ENCODE results near the gene ZNF764.
"Not testable (repeated sequence)": the region's sequence is repeated elsewhere in the genome, so short reads cannot be mapped to it uniquely, and the experiment has no call there.

ZNF764 gene

GRCh38 chr16:30543067-30543466 lies 15.1 kb downstream of the ZNF764 start:
- no peak for DNase-seq

GRCh38 chr16:30541502-30542329 lies 16.5 kb downstream of the ZNF764 start:
- no peak for DNase-seq

GRCh38 chr16:30540916-30541464 lies 17.2 kb downstream of the ZNF764 start:
- DNase-seq: not testable (repeated sequence)

- not testable (repeated sequence) for DNase-seq
These were observed 18.1 kb downstream of the ZNF764 start for GRCh38 chr16:30539986-30540526.

GRCh38 chr16:30539000-30539964 lies 18.9 kb downstream of the ZNF764 start:
- DNase-seq: no peak

- not testable (repeated sequence) for DNase-seq
These were observed 21.7 kb downstream of the ZNF764 start for GRCh38 chr16:30536391-30537024.

- peak in 4 of 5 donors; percentile 34 to 76 (median 56) for DNase-seq
These were observed 22.4 kb downstream of the ZNF764 start for GRCh38 chr16:30535777-30536190.

GRCh38 chr16:30535106-30535776 lies 22.9 kb downstream of the ZNF764 start:
- DNase-seq: no peak

GRCh38 chr16:30534368-30535105 lies 23.6 kb downstream of the ZNF764 start, which contains the start of gene ZNF747:
Gene ZNF747 (minus strand): TSS chr16:30534858. CDS start chr16:30534679, 179 bp downstream.
- peak; percentile 80 to 90 (median 88) for DNase-seq

- no peak for DNase-seq
These were observed 24.3 kb downstream of the ZNF764 start for GRCh38 chr16:30533748-30534367.

- DNase-seq: no peak
These were observed 25.0 kb downstream of the ZNF764 start for GRCh38 chr16:30533146-30533522.

GRCh38 chr16:30532285-30533145 lies 25.7 kb downstream of the ZNF764 start:
- DNase-seq: no peak

GRCh38 chr16:30530163-30531037 lies 27.8 kb downstream of the ZNF764 start:
- DNase-seq: no peak

GRCh38 chr16:30528799-30529457 lies 29.2 kb downstream of the ZNF764 start:
- no peak for DNase-seq

GRCh38 chr16:30527635-30528178 lies 30.5 kb downstream of the ZNF764 start:
- DNase-seq: no peak

GRCh38 chr16:30526823-30527634 lies 31.1 kb downstream of the ZNF764 start:
- peak; percentile 80 to 97 (median 82) for DNase-seq
